DMS153 treated with DMSO at 0.1 percent for 48 hours (cell line): ENCODE measurements around the gene GRB14.
"Not testable (repeated sequence)": the region's sequence is repeated elsewhere in the genome, so short reads cannot be mapped to it uniquely, and the experiment has no call there.

Experiments
- DNase-seq: peaks from one replicate; lab custom pipeline; 2025; ENCODE audit not compliant: unreplicated experiment; lab: John Stamatoyannopoulos, UW

The GRB14 gene

GRCh38 chr2:164620873-164621763 lies at the start of gene GRB14:
Gene GRB14 (minus strand): TSS chr2:164621482. CDS start chr2:164621309, 173 bp downstream.
- peak; percentile 55 for DNase-seq

- no peak for DNase-seq
Measured at GRCh38 chr2:164669291-164669690, 48.0 kb upstream of the GRB14 start.

GRCh38 chr2:164667566-164667965 lies 46.3 kb upstream of the GRB14 start:
- DNase-seq, result no peak

GRCh38 chr2:164664070-164664469 lies 42.8 kb upstream of the GRB14 start:
- DNase-seq, result no peak

GRCh38 chr2:164662868-164663631 lies 41.8 kb upstream of the GRB14 start:
- no peak for DNase-seq

- DNase-seq, result no peak
Measured at GRCh38 chr2:164662066-164662465, 40.8 kb upstream of the GRB14 start.

- no peak for DNase-seq
Measured at GRCh38 chr2:164661349-164661748, 40.1 kb upstream of the GRB14 start.

GRCh38 chr2:164657129-164657528 lies 35.8 kb upstream of the GRB14 start:
- DNase-seq, result no peak

- no peak for DNase-seq
Measured at GRCh38 chr2:164655750-164656149, 34.5 kb upstream of the GRB14 start.

- DNase-seq, result no peak
Measured at GRCh38 chr2:164655336-164655735, 34.1 kb upstream of the GRB14 start.

GRCh38 chr2:164651361-164651760 lies 30.1 kb upstream of the GRB14 start:
- no peak for DNase-seq

GRCh38 chr2:164644036-164644700 lies 22.9 kb upstream of the GRB14 start:
- no peak for DNase-seq

GRCh38 chr2:164642946-164643555 lies 21.8 kb upstream of the GRB14 start:
- DNase-seq, result no peak

- DNase-seq, result no peak
Measured at GRCh38 chr2:164642268-164642667, 21.0 kb upstream of the GRB14 start.

GRCh38 chr2:164628319-164628718 lies 7.0 kb upstream of the GRB14 start:
- DNase-seq, result not testable (repeated sequence)

- no peak for DNase-seq
Measured at GRCh38 chr2:164625378-164625971, 4.2 kb upstream of the GRB14 start.

GRCh38 chr2:164624316-164624715 lies 3.0 kb upstream of the GRB14 start:
- DNase-seq, result no peak

- DNase-seq, result no peak
Measured at GRCh38 chr2:164622338-164623106, 1.2 kb upstream of the GRB14 start.

- DNase-seq, result no peak
Measured at GRCh38 chr2:164621764-164622105, 453 bp upstream of the GRB14 start.

GRCh38 chr2:164620457-164620856 lies 825 bp downstream of the GRB14 start:
- no peak for DNase-seq
